ENCODE measurements around the gene SETD4.

Gene SETD4

DNA sequence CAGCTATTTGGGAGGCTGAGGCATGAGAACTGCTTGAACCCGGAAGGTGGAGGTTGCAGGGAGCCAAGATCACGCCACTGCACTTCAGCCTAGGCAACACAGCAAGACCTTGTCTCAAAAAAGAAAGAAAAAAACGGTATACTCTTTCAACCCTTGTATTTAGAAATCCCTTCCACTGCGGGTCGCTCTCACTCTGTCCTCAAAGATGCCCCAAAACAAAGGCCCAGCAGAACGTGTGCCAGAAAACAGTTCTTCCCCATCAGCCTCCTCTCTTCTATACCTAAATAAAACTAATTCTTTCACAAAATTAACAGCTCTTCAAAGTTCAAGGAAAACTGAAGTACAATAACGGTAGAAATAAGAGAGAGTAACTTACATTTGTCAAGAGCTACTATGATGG, 13.2 kb downstream of the SETD4 start:
- DNase-seq (ENCODE audit: low read depth in 2 of 2): no peak

GRCh38 chr21:36045993-36046392, 14.3 kb downstream of the SETD4 start:
- no peak for DNase-seq (ENCODE audit: low read depth in 2 of 2)

- no peak for DNase-seq (ENCODE audit: low read depth in 2 of 2)
These were observed 16.3 kb downstream of the SETD4 start for GRCh38 chr21:36044056-36044455.

GRCh38 chr21:36041910-36042309, 18.4 kb downstream of the SETD4 start:
- no peak for DNase-seq (ENCODE audit: low read depth in 2 of 2)

GRCh38 chr21:36040389-36040788, 19.9 kb downstream of the SETD4 start:
- no peak for DNase-seq (ENCODE audit: low read depth in 2 of 2)

- no peak for DNase-seq (ENCODE audit: low read depth in 2 of 2)
These were observed 20.5 kb downstream of the SETD4 start for GRCh38 chr21:36039861-36040260.

GRCh38 chr21:36038701-36039497, 21.4 kb downstream of the SETD4 start:
- DNase-seq (ENCODE audit: low read depth in 2 of 2): no peak

GRCh38 chr21:36035381-36035791, 24.9 kb downstream of the SETD4 start:
- DNase-seq (ENCODE audit: low read depth in 2 of 2): no peak

DNA sequence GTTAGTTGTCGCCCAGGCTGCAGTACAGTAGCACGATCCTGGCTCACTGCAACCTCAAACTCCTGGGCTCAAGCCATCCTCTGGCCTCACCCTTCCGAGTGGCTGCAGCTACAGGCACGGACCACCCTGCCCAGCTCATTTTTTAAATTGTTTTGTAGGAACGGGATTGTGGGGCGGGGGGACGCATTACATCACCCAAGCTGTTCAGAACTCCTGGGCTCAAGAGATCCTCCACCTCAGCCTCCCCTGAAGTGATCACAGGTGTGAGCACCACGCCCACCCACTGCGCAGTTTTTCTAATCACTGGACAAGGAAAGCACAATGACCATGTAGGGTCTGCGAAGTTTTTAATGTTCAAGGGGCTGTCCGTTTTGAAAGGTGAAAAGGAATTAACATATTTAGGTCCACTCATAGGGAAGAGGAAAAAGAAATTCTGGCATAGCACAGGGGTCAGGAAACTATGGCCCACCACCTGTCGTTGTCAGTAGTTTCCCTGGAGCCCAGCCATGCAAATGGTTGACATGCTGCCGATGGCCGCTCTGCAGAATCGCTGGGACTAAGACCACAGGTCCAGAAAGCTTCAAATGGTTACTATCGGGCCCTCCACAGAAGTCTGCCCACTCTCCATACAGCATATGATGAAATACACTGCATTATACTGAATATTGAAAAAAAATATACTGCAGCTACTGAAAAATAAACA, 26.0 kb downstream of the SETD4 start:
- no peak for DNase-seq (ENCODE audit: low read depth in 2 of 2)

DNA sequence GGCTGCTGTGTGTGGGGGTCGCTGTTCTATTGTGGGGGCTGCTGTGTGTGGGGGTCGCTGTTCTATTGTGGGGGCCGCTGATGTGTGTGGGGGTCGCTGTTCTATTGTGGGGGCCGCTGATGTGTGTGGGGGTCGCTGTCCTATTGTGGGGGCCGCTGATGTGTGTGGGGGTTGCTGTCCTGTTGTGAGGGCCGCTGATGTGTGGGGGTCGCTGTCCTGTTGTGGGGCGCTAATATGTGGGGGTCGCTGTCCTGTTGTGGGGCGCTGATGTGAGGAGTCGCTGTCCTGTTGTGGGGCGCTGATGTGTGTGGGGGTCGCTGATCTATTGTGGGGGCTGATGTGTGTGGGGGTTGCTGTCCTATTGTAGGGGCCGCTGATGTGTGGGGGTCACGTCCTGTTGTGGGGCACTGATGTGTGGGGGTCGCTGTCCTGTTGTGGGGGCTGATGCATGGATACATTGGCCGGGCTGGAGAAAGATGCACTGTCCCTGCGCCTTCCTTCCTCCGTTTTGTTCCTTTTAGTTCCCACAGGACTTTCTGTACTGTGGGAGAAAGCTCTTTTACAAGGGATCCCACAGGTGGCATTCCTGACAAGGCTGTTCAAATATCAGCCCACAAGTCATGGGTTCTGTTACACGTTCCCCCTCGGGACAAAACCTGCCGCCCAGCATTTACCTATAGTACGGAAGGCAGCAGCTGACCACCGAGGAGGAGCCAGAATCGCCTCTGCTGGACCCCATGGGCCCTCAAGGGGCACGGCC, 27.5 kb downstream of the SETD4 start:
- no peak for DNase-seq (ENCODE audit: low read depth in 2 of 2)

- no peak for DNase-seq (ENCODE audit: low read depth in 2 of 2)
These were observed 29.6 kb downstream of the SETD4 start for GRCh38 chr21:36030581-36031189.

DNA sequence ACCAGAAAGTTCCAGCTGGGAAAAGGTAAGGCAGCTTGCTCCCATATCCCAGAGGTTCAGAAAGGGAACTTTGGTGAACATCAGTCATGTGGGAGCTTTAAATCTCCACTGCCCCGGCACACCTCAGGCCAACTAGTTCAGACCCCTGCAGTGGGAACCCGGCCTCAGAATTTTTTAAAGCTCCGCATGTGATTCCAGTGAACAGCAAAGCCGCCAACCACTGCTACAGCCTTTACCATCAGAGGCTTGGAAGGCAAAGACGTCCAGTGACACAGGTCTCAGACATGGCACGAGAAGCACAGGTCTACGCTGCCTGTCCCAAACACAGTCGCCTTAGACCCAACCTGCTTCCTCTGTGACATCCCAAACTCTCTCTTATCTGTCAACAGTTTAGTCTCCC, 31.0 kb downstream of the SETD4 start:
- DNase-seq (ENCODE audit: low read depth in 2 of 2): no peak

GRCh38 chr21:36028127-36029069, 31.9 kb downstream of the SETD4 start:
- DNase-seq (ENCODE audit: low read depth in 2 of 2): peak; percentile 23 to 48

DNA sequence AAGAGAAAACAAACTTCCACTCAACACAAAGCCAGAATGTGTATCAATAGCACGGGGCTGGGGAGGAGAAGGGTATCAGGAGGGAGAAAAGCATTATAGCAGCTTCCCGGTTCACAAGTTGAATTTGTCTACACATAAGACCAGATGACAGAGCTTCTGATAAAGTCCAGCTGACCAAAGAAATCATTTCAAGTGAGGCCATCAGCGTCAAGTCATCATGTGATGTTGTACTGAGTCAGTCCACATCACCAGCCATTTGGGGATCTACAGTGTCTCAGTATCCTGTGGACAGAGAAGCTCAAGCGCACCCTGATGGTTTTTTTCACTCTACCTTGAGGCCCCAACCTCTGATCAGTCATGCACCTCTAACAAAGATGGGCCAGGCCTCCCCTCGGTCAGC, 33.0 kb downstream of the SETD4 start:
- DNase-seq (ENCODE audit: low read depth in 2 of 2): no peak

DNA sequence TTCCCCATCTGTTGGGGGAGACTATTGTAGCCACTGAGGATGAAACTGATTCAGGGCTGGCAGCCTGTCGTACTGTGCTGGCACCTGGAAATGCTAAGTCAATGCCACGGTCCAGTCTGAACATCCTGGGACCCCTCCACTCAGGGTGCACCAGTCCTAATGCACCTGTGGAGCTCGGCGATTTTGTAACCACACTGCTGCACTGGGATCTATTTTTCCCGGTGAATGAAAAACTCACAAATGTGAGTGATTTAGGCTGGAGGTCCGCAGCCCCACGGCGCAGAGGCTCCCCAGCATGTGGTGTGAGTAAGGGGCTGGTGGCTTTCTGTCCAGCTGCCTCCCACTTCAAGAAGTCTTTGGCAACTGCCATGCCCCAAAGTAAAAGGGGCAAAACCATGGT, 35.5 kb downstream of the SETD4 start:
- no peak for DNase-seq (ENCODE audit: low read depth in 2 of 2)

- no peak for DNase-seq (ENCODE audit: low read depth in 2 of 2)
These were observed 37.2 kb downstream of the SETD4 start for GRCh38 chr21:36023092-36023480.

GRCh38 chr21:36022427-36023091, 37.8 kb downstream of the SETD4 start:
- DNase-seq (ENCODE audit: low read depth in 2 of 2): no peak

- DNase-seq (ENCODE audit: low read depth in 2 of 2): no peak
These were observed 39.0 kb downstream of the SETD4 start for GRCh38 chr21:36021251-36021837.

DNA sequence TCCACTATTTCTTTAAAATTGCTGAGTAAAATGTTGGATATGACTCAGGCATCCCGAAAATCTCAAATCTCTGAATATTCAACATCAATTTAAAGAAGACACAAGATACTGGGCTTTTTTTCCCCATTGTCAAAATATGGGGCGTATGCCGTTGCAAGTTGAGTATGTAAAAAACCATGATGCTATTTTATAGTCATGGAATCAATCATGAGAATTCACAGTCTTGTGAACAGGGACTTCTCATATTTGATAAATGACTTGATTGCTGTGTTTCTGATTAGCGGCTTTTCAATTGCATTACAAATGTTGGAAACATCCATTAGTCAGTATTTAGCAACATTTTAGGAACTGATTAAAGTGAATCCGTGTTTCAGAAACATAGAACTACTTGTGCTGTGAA, 45.3 kb downstream of the SETD4 start:
- DNase-seq (ENCODE audit: low read depth in 2 of 2): no peak

DNA sequence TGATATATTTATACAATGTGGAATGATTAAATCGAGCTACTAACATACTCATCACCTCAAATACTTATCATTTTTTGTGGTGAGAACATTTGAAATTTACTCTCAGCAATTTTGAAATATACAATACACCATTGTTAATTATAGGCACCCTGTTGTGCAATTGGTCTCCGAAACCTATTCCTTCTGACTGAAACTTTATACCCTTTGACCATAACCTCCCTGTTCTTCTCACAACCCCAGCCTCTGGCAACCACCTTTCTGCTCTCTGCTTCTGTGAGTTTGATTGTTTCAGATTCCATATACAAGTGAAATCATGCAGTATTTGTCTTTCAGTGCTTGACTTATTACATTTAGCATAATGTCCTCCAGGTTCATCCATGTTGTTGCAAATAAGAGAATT, 49.5 kb downstream of the SETD4 start:
- no peak for DNase-seq (ENCODE audit: low read depth in 2 of 2)

All from stimulated activated CD4-positive, alpha-beta T cell treated with anti-CD3 and anti-CD28 coated beads, Interleukin-15, amount 100 ng/mL, for 48 hours (primary cell).